Thyroid gland (tissue), 4 donors: ENCODE data around the gene KIAA0040.

Experiments used
- CTCF ChIP-seq, 6 experiments: fragments of 200-600 bp in 3 of 6; fragments of 450-650 bp in 3 of 6; sonication (generic) in 3 of 6; IDR thresholded peaks; one replicate each; pipeline ENCODE4 v1.5.1; 2016 to 2019; ENCODE audit warnings: antibody characterized with exemption in 6 of 6, mild to moderate bottlenecking in 2 of 6, inconsistent platforms in 1 of 6, moderate library complexity in 1 of 6
- POLR2A ChIP-seq, 2 donors: fragments of 450-650 bp; IDR thresholded peaks; one replicate each; pipeline ENCODE4 v1.6.1; 2017; ENCODE audit warnings: antibody characterized with exemption in 2 of 2, mild to moderate bottlenecking in 2 of 2, moderate library complexity in 1 of 2

- no peak for TF ChIP-seq CTCF (IDR thresholded peaks at IDR 0.05)
- TF ChIP-seq POLR2A (IDR thresholded peaks at IDR 0.05): no peak
Observed at GRCh38 chr1:175218786-175219434, 26.3 kb upstream of the KIAA0040 start.
